GM19372 (cell line): Measurements from ENCODE around the gene SORD.
"Not testable (repeated sequence)": the region's sequence is repeated elsewhere in the genome, so short reads cannot be mapped to it uniquely, and the experiment has no call there.

ENCODE experiments used
- ATAC-seq: cut with Tn5 transposase; IDR thresholded peaks from one replicate; pipeline ENCODE4 v1.9.1; 2021; ENCODE audit warnings: mild to moderate bottlenecking, low read depth, moderate library complexity; ENCODE audit not compliant: unreplicated experiment

SORD gene

DNA sequence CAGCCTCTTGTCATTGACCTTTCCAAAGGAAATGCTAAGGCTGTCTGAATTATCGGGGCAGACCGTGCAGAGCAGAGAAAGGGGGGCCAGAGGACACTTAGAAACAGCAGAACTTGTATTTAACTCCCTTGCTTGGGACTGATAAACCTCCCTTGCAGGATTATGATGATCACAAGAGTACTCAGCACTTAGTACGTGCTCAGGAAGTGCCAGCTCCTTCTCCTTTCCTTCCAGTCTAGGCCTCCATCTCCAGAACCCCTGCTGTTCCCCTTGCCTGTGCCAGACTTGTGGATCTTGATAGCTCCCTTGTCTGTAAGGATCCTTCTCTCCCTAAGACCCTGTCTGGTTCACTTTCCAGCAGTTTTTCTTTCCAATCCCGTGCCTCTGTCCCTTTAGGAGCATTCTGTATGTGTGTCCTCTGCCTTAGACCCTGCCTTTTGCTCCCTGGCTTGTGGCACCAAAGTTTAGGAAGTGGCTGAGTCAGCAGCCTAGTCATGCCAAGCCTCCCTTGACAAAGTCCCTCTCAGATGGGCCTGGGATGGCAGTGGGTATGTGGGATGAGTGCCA lies 747 bp downstream of the SORD start:
- ATAC-seq, result peak; percentile 11

- ATAC-seq, result not testable (repeated sequence)
Observed at GRCh38 chr15:45024649-45025048, 1.7 kb downstream of the SORD start.

GRCh38 chr15:45025627-45026026 lies 2.6 kb downstream of the SORD start:
- ATAC-seq, result not testable (repeated sequence)

DNA sequence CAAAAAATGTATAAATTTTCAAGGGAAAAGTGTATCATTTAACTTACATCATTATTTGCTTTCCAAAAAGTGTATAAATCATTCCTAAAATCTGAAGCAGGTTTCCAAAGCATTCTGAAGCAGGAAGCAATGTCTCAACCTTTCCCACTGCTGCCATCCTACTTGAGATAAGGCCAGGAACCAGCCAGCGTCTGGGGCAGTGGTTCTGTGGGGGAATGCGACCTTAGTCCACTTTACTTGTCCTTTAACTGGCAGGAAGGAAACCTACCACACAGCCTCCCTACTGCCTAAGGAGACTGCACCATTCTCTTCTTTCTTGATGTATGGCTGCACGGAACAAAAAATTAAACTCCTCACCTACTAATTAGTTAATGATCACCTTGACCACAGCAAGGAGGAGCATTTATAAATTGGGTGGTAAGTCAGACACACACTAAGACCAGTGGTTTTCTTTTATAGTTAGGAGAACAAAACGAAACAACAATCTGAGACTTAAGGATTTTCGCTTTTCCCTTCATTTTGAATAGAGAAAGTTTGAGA lies 3.7 kb downstream of the SORD start:
- ATAC-seq, result no peak

- ATAC-seq, result no peak
Observed at GRCh38 chr15:45027220-45027619, 4.2 kb downstream of the SORD start.

GRCh38 chr15:45030743-45031142 lies 7.7 kb downstream of the SORD start:
- ATAC-seq, result no peak

DNA sequence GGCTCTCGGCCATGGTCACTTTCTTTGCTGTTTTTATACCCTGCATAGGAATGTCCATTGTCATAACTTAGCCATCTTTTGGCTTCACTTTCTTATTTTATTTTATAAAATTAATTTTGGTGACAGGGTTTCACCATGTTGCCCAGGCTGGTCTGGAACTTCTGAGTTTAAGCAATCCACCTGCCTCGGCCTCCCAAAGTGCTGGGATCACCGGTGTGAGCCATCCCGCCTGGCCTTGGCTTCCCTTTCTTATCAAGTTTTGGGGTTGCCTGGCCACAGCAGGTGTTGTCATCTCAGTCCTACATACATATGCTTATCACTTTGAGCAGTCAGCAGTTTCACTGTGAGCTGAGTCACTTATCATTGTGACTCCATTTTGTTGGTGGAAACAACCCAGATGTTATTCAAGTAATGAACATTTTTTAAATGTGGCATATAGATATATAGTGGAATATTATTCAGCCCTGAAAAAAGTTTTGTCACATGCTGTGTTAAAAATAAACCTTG lies 8.6 kb downstream of the SORD start:
- not testable (repeated sequence) for ATAC-seq

GRCh38 chr15:45032501-45032900 lies 9.5 kb downstream of the SORD start:
- ATAC-seq, result not testable (repeated sequence)

GRCh38 chr15:45034087-45034486 lies 11.1 kb downstream of the SORD start:
- ATAC-seq, result not testable (repeated sequence)

DNA sequence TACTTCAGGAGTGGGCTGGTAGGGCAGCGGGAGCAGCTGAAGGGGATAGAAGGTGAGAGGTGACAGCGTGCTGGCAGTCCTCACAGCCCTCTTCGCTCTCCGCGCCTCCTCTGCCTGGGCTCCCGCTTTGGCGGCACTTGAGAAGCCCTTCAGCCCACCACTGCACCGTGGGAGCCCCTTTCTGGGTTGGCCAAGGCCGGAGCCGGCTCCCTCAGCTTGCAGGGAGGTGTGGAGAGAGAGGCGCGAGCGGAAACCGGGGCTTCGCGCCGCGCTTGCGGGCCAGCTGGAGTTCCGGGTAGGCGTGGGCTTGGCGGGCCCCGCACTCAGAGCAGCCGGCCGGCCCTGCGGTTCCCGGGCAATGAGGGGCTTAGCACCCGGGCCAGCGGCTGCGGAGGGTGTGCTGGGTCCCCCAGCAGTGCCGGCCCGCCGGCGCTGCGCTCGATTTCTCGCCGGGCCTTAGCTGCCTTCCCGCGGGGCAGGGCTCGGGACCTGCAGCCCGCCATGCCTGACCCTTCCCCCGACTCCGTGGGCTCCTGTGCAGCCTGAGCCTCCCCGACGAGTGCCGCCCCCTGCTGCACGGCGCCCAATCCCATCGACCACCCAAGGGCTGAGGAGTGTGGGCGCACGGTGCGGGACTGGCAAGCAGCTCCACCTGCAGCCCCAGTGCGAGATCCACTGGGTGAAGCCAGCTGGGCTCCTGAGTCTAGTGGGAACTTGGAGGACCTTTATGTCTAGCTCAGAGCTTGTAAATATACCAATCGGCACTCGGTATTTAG lies 11.8 kb downstream of the SORD start:
- not testable (repeated sequence) for ATAC-seq

- peak; percentile 78 for ATAC-seq
Observed at GRCh38 chr15:45036812-45037781, 14.1 kb downstream of the SORD start.

GRCh38 chr15:45037936-45038335 lies 14.9 kb downstream of the SORD start:
- ATAC-seq, result no peak

DNA sequence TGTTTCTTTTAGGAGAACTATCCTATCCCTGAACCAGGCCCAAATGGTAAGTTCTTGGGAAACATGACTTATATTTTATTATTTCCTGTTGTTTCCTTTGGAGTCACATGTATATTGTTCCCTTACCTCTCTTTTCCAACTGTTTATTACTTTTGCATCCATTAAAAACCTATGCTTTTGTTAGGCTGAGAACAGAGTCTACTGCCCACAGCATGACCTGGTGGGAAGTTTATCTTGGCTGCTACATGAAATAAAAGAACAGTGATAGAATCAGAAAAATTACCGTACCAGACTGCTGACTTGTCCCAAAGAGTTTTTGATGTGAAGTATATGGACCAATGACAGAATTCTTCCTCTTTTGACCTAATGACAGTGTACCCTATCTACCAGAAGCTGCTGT lies 17.4 kb downstream of the SORD start:
- not testable (repeated sequence) for ATAC-seq

DNA sequence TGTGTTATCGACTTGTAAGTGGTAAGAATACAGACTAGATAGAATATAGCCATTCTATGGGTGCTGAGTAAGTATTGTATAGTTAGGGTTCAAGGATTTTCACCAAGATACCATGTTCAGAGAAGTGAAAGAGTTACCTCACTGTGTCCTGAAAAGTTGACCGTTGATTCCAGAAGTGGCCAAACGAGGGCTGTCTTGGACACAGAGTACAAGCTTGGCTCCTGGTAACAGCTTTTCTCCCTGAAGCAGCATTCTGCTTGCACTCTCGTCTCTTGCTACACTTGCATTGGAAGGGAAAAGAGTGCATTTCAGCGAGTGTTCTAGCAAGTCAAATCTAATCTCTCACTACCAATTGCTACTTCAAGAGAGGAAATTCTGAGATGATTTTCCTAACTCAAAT lies 18.5 kb downstream of the SORD start:
- ATAC-seq, result not testable (repeated sequence)

DNA sequence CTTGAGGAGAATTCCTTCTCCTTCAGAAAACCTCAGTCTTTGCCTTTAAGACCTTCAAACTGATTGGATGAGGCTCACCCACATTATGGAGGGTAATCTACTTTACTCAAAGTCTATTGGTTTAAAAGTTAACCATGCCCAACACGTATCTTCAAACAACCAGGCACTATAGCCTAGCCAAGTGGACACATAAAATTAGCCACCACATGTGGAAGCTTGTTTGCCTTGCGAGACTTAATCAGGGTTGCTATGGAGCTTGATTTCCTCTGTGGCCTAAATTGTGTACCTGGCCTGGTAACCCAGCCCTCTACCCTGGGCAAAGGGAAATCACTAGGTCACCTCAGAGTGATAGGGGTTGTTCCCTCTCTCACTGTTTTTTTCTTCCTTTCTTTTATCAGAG lies 19.9 kb downstream of the SORD start:
- ATAC-seq, result not testable (repeated sequence)

DNA sequence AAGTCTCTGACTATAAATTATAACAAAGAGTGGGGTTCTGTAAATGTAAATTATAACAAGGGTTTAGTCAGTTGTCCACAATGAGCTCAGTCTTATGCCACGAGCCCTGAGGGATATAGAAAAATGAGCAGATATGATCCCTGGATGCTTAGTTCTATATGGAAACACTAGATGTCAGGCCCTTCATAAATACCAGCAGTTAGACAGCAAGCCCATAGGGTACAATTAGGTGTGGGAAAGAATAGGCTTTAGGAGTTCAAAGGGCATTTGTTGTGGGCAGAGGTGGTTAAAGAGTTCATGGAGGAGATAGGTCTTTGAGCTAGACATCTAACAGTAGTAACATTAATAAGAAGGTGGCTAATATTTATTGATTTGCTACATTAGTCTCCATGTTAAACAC lies 21.3 kb downstream of the SORD start:
- ATAC-seq, result not testable (repeated sequence)

- ATAC-seq, result not testable (repeated sequence)
Observed at GRCh38 chr15:45048449-45048793, 25.4 kb downstream of the SORD start.

DNA sequence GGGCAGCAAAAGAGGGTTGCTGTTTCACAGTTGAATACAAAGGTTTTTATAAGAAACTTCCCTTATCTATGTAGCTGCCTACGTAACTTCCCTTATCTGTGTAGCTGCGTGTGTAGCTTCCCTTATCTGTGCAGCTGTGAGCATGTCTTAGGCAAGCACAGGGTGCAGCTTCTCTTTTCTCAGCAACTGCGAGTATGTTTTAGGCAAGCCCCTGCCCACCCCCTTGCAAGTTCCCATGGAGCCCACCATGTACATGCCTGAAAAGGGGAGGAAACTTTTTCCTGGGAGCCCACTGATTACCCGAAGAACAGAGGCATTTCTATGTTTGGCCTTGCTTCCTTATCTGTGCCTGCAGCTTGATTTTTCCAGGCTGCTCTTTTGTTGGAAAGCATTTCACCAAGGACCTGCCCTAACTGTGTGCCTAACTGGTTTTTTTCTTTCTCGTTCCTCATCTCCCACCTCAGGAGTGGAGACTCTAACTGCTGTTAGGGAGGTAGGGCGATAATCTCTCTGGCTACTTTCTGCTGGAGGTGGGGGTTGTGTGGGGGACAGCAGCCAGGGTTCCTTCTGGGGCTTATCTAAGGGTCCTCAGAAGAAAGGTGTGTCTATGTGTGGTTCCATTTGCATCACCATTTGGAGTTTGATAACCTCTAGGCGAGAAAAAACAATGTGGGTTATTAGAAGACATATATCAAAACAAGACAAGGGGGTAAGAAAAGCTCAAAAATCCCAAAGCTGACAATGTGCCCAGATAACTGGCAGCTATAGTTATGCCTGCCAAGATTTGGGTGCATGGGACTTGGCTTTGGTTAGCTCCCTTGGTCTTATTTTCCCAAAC lies 26.0 kb downstream of the SORD start:
- ATAC-seq, result peak; percentile 68

DNA sequence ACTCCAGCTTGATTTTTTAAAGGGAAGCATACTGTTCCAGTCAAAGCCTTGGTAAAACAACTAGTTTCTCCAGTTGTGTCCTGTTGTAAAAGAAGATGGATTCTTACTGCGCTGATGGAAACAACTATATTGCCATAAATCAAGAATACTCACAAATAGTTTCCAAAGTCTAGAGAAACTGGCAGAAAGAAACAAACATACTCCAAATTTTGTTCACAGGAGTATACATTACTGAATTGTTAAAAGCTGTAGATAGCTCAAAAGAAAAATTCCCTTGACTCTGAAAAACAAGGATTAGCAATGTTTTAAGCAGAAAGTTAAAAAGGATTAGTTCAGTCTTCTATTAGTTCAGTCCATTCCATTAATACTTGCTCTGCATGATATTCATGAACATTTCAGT lies 27.6 kb downstream of the SORD start:
- no peak for ATAC-seq

DNA sequence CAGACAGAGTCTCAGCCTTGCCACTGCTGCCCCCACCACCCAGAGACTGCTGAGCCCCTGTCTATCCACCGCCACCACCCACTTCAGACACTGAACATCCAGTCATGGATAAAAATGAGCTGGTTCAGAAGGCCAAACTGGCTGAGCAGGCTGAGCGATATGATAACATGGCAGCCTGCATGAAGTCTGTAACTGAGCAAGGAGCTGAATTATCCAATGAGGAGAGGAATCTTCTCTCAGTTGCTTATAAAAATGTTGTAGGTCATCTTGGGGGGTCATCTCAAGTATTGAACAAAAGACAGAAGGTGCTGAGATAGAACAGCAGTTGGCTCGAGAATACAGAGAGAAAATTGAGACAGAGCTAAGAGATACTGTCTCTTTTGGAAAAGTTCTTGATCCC lies 29.7 kb downstream of the SORD start:
- ATAC-seq, result not testable (repeated sequence)
